ENCODE measurements around the gene HOXB8.

HOXB8 gene

GRCh38 chr17:48639136-48639535, 24.0 kb upstream of the HOXB8 start:
- no peak overlapping the region for H3K27ac ChIP-seq
- no peak for DNase-seq (ENCODE audit: low read depth, low spot score)

- peak; percentile 58 for DNase-seq (ENCODE audit: low read depth, low spot score)
- H3K27ac ChIP-seq = no peak overlapping the region
Observed at GRCh38 chr17:48637323-48638260, 22.5 kb upstream of the HOXB8 start.

- DNase-seq (ENCODE audit: low read depth, low spot score) = peak; percentile 6
Observed at GRCh38 chr17:48636177-48637018, 21.3 kb upstream of the HOXB8 start.

GRCh38 chr17:48634493-48635208, 19.6 kb upstream of the HOXB8 start:
- no peak overlapping the region for H3K27ac ChIP-seq
- DNase-seq (ENCODE audit: low read depth, low spot score) = no peak

More at GRCh38 chr17:48636177-48637018, 21.3 kb upstream of the HOXB8 start:
- no peak overlapping the region for H3K27ac ChIP-seq

GRCh38 chr17:48633266-48633677, 18.2 kb upstream of the HOXB8 start:
- H3K27ac ChIP-seq = no peak overlapping the region
- no peak for DNase-seq (ENCODE audit: low read depth, low spot score)

- no peak for DNase-seq (ENCODE audit: low read depth, low spot score)
- H3K27ac ChIP-seq = no peak overlapping the region
Observed at GRCh38 chr17:48632579-48633265, 17.6 kb upstream of the HOXB8 start.

GRCh38 chr17:48631693-48632578, 16.8 kb upstream of the HOXB8 start:
- H3K27ac ChIP-seq = no peak overlapping the region
- DNase-seq (ENCODE audit: low read depth, low spot score) = no peak

GRCh38 chr17:48630925-48631692, 16.0 kb upstream of the HOXB8 start:
- DNase-seq (ENCODE audit: low read depth, low spot score) = no peak
- H3K27ac ChIP-seq = no peak overlapping the region

- H3K27ac ChIP-seq = no peak overlapping the region
Observed at GRCh38 chr17:48630009-48630924, 15.2 kb upstream of the HOXB8 start.

GRCh38 chr17:48629411-48629759, 14.3 kb upstream of the HOXB8 start:
- DNase-seq (ENCODE audit: low read depth, low spot score) = no peak
- H3K27ac ChIP-seq = no peak overlapping the region

More at GRCh38 chr17:48630009-48630924, 15.2 kb upstream of the HOXB8 start:
- DNase-seq (ENCODE audit: low read depth, low spot score) = no peak

GRCh38 chr17:48628649-48629410, 13.7 kb upstream of the HOXB8 start:
- no peak overlapping the region for H3K27ac ChIP-seq
- no peak for DNase-seq (ENCODE audit: low read depth, low spot score)

- H3K27ac ChIP-seq = no peak overlapping the region
- DNase-seq (ENCODE audit: low read depth, low spot score) = no peak
Observed at GRCh38 chr17:48627623-48628521, 12.8 kb upstream of the HOXB8 start.

- peak overlapping the region; percentile 48 for H3K27ac ChIP-seq
- DNase-seq (ENCODE audit: low read depth, low spot score) = no peak
Observed at GRCh38 chr17:48627118-48627597, 12.1 kb upstream of the HOXB8 start.

- DNase-seq (ENCODE audit: low read depth, low spot score) = no peak
- H3K27ac ChIP-seq = peak within 1 kb of the TSS; percentile 48
Observed at GRCh38 chr17:48626245-48627117, 11.4 kb upstream of the HOXB8 start, which contains the start of gene HOXB9. Gene HOXB9 (minus strand): TSS chr17:48626358. CDS start chr17:48626269, 89 bp downstream.

All from epithelial cell of prostate (primary cell).